Lower lobe of right lung (tissue), 2 donors: ENCODE results near the gene ADGRL3. TPM values are rescaled to one million over a fixed set of nuclear protein-coding genes. Genes with fewer than 3 reads are reported as not detected.

Source experiments
- ATAC-seq, 2 donors: fragments of 200-7000 bp; cut with Tn5 transposase; one replicate each; pipeline ENCODE4 v1.9.1; 2020 to 2022; ENCODE audit warnings: mild to moderate bottlenecking in 2 of 2, moderate library complexity in 2 of 2
- DNase-seq: peaks from one replicate; pipeline ENCODE4 v3.0.0-alpha.2; 2020
- H3K27ac ChIP-seq: fragments of 200-600 bp; one replicate; pipeline ENCODE4 v1.8.0; 2022
- H3K27me3 ChIP-seq: fragments of 200-600 bp; one replicate; pipeline ENCODE4 v1.8.0; 2022; ENCODE audit warnings: low read depth
- H3K36me3 ChIP-seq: fragments of 200-600 bp; one replicate; pipeline ENCODE4 v1.8.0; 2022; ENCODE audit warnings: mild to moderate bottlenecking
- H3K4me1 ChIP-seq: fragments of 200-600 bp; one replicate; pipeline ENCODE4 v1.8.0; 2022
- H3K4me3 ChIP-seq: fragments of 200-600 bp; one replicate; pipeline ENCODE4 v1.8.0; 2022; ENCODE audit warnings: mild to moderate bottlenecking
- H3K9me3 ChIP-seq: fragments of 200-600 bp; one replicate; pipeline ENCODE4 v1.8.0; 2022
- CTCF ChIP-seq: fragments of 200-600 bp; IDR thresholded peaks from one replicate; pipeline ENCODE4 v1.8.0; 2022; ENCODE audit warnings: antibody characterized with exemption, mild to moderate bottlenecking
- intact Hi-C: fragments of 100-400 bp; cut with DNase I; formaldehyde crosslinking; loops from one replicate; pipeline ENCODE4 v1.11.0; 2022
- total RNA-seq: library from RNA; stranded (reverse); fragmentation: NEBNext Ultra II Directional; extraction: Animal tissue kit (Norgen Biotek cat#: 25700); gene quantifications from one replicate; pipeline ENCODE4 v1.2.1, GENCODE V29; 2021
- donor health status: DM: no; HTN: yes; CAD: no; lungs with severe emphysema.

Gene ADGRL3
- total RNA-seq, 1 donor from 2014 or later: 6.0 TPM

DNA sequence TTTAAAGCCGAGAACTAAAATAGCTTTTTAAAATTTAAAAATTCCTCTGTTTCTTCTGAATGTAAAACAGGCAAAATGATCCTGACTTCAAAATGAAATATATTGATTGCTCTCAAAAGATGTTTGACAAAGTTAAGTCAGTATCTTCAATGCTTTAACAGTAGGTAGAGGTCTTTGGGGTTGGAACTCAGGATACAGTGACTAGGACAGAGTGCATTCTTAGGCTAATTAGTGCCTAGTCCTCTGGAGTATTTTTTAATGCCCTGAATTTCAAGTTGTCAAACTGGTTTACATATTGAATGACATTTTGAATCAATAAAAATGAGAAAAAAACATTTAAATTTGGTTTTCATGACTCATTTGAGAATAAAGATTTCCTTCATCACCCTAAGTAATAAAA, 877.3 kb downstream of the ADGRL3 start:
- Histone ChIP-seq H3K27me3 (no peaks in the 10 kb centered on the region), H3K27ac (no peak overlapping the region), H3K9me3 (no peaks in the 10 kb centered on the region), H3K4me1 (no peaks in the 10 kb centered on the region), H3K4me3 (no peak overlapping the region), H3K36me3 (no peaks in the 10 kb centered on the region)
- TF ChIP-seq CTCF: no peak
- intact Hi-C loops: no loop called here
- ATAC-seq (no peak), DNase-seq (no peak)

DNA sequence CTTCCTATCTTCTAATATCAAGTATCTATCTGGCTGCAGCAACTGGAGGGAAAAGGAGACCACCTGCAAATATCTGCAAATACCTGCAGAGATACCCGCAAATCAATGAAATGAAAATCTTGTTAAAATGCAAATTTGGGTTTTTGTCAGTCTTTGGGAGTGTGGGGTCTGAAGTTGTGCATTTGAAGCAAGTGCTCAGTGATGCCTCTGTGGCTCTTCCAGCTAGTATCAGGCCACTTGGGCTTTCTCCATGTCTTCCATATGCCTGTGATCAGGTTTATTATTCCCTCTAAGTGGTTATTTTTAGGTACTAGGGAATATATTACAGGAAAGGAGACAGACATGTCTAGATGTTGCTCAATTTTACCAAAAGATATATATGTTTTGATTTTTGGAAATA, 880.3 kb downstream of the ADGRL3 start:
- no peaks in the 10 kb centered on the region for H3K9me3 ChIP-seq
- no peaks in the 10 kb centered on the region for H3K27me3 ChIP-seq
- H3K4me1 ChIP-seq: no peaks in the 10 kb centered on the region
- intact Hi-C loops: no loop called here
- no peak overlapping the region for H3K27ac ChIP-seq
- no peak for DNase-seq
- ATAC-seq: no peak
- H3K4me3 ChIP-seq: no peak overlapping the region
- H3K36me3 ChIP-seq: no peaks in the 10 kb centered on the region
- no peak for TF ChIP-seq CTCF

DNA sequence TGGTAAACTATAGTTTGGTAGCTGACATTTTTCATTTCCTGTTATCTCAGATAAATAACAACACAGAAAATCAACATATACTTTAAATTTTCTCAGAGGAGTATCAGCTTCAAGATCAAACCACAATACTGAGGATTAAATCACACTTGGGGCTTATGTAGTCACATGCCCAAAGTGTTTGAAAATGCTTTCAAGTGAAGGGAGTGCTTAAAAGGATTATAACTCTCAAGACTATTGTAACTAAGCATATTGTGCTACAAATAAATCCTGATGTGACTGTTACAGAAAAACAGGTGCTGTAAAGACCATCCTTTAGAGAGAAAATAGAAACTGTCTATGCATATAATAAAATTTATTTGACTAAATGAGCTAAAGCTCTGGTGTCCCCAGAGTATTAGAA, 887.6 kb downstream of the ADGRL3 start:
- H3K4me3 ChIP-seq: no peak overlapping the region
- no peaks in the 10 kb centered on the region for H3K36me3 ChIP-seq
- no peak for DNase-seq
- TF ChIP-seq CTCF: no peak
- no peak for ATAC-seq
- no peak overlapping the region for H3K27ac ChIP-seq
- H3K4me1 ChIP-seq: no peaks in the 10 kb centered on the region
- intact Hi-C loops: no loop called here
- no peaks in the 10 kb centered on the region for H3K9me3 ChIP-seq
- no peaks in the 10 kb centered on the region for H3K27me3 ChIP-seq

- Histone ChIP-seq H3K4me1 (no peaks in the 10 kb centered on the region), H3K27ac (no peak overlapping the region), H3K9me3 (no peaks in the 10 kb centered on the region), H3K4me3 (no peak overlapping the region), H3K36me3 (no peaks in the 10 kb centered on the region), H3K27me3 (no peaks in the 10 kb centered on the region)
- DNase-seq: no peak
- no peak for ATAC-seq
- intact Hi-C loops: no loop called here
- TF ChIP-seq CTCF: no peak
Measured at GRCh38 chr4:62093735-62094134, 893.6 kb downstream of the ADGRL3 start.

GRCh38 chr4:62096881-62097280, 896.8 kb downstream of the ADGRL3 start:
- H3K36me3 ChIP-seq: no peaks in the 10 kb centered on the region
- intact Hi-C loops: no loop called here
- no peaks in the 10 kb centered on the region for H3K9me3 ChIP-seq
- no peak for TF ChIP-seq CTCF
- no peak for ATAC-seq
- no peak overlapping the region for H3K27ac ChIP-seq
- H3K27me3 ChIP-seq: no peaks in the 10 kb centered on the region
- no peak for DNase-seq
- no peak overlapping the region for H3K4me3 ChIP-seq
- no peaks in the 10 kb centered on the region for H3K4me1 ChIP-seq

GRCh38 chr4:62115216-62115615, 915.1 kb downstream of the ADGRL3 start:
- Histone ChIP-seq H3K4me3 (no peak overlapping the region), H3K27me3 (no peaks in the 10 kb centered on the region), H3K27ac (no peak overlapping the region), H3K4me1 (no peaks in the 10 kb centered on the region), H3K36me3 (no peaks in the 10 kb centered on the region), H3K9me3 (no peaks in the 10 kb centered on the region)
- DNase-seq (no peak), ATAC-seq (no peak)
- no peak for TF ChIP-seq CTCF
- intact Hi-C loops: no loop called here
